Epithelial cell of esophagus (primary cell): Measurements from ENCODE around the gene OR5A2.
A peak's percentile ranks its signal among the peaks of the same experiment; 100 is the strongest.

Source experiments
- DNase-seq: peaks from one replicate; pipeline ENCODE4 v3.0.0; 2010; ENCODE audit warnings: low read depth
- H3K4me3 ChIP-seq: 2 replicates; pipeline ENCODE4 v1.5.1; 2011; ENCODE audit warnings: mild to moderate bottlenecking, low read length, control low read depth
- TF ChIP-seq, protein P1 (sequence below): IDR thresholded peaks from 2 replicates; pipeline ENCODE4 v1.5.1; 2011; ENCODE audit warnings: low read depth, mild to moderate bottlenecking, low read length, control low read depth, inconsistent platforms; ENCODE audit not compliant: insufficient read depth; ENCODE audit errors: missing control alignments

OR5A2 gene

DNA sequence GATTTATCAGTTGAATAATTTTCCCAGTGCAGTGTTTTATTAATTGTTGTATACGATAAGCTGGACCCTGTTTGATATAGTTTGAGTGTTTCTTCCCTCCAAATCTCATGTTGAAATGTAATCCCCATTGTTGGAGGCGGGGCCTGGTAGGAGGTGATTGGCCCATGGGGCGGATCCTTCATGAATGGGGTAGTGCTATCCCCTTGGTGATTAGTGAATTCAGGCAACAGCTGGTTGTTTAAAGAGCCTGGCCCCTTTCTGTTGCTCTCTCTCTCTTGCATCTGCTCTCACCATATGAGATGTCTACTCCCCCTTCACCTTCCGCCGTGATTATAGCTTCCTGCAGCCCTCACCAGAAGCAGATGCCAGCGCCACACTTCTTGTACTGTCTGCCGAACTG is 11.6 kb upstream of the OR5A2 start:
- no peak for DNase-seq
- no peak overlapping the region for H3K4me3 ChIP-seq
- TF ChIP-seq, protein P1, sequence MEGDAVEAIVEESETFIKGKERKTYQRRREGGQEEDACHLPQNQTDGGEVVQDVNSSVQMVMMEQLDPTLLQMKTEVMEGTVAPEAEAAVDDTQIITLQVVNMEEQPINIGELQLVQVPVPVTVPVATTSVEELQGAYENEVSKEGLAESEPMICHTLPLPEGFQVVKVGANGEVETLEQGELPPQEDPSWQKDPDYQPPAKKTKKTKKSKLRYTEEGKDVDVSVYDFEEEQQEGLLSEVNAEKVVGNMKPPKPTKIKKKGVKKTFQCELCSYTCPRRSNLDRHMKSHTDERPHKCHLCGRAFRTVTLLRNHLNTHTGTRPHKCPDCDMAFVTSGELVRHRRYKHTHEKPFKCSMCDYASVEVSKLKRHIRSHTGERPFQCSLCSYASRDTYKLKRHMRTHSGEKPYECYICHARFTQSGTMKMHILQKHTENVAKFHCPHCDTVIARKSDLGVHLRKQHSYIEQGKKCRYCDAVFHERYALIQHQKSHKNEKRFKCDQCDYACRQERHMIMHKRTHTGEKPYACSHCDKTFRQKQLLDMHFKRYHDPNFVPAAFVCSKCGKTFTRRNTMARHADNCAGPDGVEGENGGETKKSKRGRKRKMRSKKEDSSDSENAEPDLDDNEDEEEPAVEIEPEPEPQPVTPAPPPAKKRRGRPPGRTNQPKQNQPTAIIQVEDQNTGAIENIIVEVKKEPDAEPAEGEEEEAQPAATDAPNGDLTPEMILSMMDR: no peak

DNA sequence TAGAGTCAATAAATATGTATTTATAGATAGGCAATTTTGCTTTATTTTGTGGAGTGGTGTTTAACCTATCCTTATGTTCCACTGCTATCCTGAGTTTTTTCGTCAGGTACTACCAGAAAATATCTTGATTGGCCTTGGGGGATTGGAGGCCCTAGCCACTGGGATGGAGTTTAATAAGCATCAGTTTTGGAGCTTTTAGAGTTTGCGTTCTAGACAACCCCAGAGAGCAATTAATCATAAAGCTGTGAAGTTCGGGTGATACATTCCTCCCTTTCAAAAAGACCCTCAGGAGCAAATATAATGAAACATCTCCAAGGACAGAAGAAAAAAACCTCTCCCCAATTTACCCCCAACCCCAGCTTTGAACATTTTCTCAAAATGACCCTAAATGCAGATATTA is 10.0 kb upstream of the OR5A2 start, which contains the start of gene OR5A1:
OR5A1 (plus strand) TSS at position 301 of the 400 bp plus-strand sequence. CDS start 6,700 bp downstream, outside the sequence.
- no peak for DNase-seq
- TF ChIP-seq, protein P1: no peak
- no peak within 1 kb of the TSS for H3K4me3 ChIP-seq

DNA sequence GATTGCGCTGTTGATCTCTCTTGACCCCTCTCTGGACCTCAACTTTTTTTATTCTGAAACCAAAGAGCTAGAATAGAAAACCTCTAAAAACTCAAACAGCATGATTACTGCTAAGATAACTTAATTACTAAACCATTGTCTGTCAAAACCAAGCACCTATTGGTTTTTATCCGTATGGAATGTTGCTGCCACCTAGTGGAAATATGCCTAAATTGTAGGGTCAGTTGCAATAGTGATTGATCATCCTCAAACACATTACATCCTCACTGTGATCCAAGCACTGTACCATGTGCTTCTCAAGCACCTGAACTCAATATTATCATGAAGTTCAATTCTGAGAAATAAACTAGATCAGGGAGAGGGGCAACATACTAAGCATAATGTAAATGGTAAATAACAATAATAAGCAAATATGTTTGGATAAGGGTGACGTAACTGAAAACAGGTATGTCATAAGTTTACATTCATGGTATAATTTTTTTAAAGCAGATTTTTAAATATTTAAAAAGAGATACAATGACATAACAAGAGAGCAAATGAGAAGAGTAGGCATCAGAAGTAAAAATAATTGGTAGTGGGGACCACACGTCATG is 3.8 kb upstream of the OR5A2 start:
- DNase-seq: peak; percentile 70
- no peak overlapping the region for H3K4me3 ChIP-seq
- TF ChIP-seq, protein P1: peak; percentile 74

- TF ChIP-seq, protein P1: no peak
- DNase-seq: peak; percentile 14
- no peak overlapping the region for H3K4me3 ChIP-seq
Measured at GRCh38 chr11:59427068-59427382, 812 bp upstream of the OR5A2 start.

DNA sequence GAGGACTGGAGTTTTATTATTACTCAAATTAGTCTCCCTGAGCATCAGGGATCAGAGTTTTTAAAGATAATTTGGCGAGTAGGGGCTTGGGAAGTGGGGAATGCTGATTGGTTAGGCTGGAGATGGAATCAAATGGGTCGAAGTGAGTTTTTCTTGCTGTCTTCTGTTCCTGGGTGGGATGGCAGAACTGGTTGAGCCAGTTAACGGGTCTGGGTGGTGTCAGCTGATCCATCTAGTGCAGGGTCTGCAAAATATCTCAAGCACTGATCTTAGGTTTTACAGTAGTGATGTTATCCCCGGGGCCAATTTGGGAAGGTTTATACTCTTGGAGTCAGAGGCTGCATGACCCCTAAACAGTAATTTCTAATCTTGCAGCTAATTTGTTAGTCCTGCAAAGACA is 1.1 kb downstream of the OR5A2 start:
- DNase-seq: no peak
- TF ChIP-seq, protein P1: no peak
- no peak overlapping the region for H3K4me3 ChIP-seq

- no peak overlapping the region for H3K4me3 ChIP-seq
- TF ChIP-seq, protein P1: no peak
- no peak for DNase-seq
Measured at GRCh38 chr11:59423835-59424234, 2.4 kb downstream of the OR5A2 start.

GRCh38 chr11:59418156-59418555 is 8.1 kb downstream of the OR5A2 start:
- TF ChIP-seq, protein P1: no peak
- H3K4me3 ChIP-seq: no peak overlapping the region
- no peak for DNase-seq
